SU-DHL-6 (cell line): ENCODE measurements around the gene CLPX.

ENCODE experiments used
- H2AFZ ChIP-seq: fragments of 200-600 bp; sonication (generic); 2 replicates; pipeline ENCODE4 v1.6.1; 2014; ENCODE audit warnings: low read depth, mild to moderate bottlenecking, moderate library complexity, mixed read lengths, antibody characterized with exemption, low read length; ENCODE audit not compliant: severe bottlenecking
- H3F3A ChIP-seq: fragments of 200-600 bp; shearing (Covaris generic); 2 replicates; pipeline ENCODE4 v1.6.0; 2016; ENCODE audit warnings: antibody characterized with exemption, mild to moderate bottlenecking; ENCODE audit not compliant: insufficient read depth
- H3K27ac ChIP-seq: fragments of 200-600 bp; sonication (generic); 2 replicates; pipeline ENCODE4 v1.5.1; 2016; ENCODE audit warnings: low read depth, mild to moderate bottlenecking, low read length, moderate library complexity, mixed read lengths
- H3K27me3 ChIP-seq: fragments of 200-600 bp; sonication (generic), shearing (Covaris generic); 2 replicates; pipeline ENCODE4 v1.6.0; 2014; ENCODE audit warnings: mild to moderate bottlenecking, low read length
- H3K36me3 ChIP-seq: fragments of 200-600 bp; sonication (generic); 2 replicates; pipeline ENCODE4 v1.6.1; 2014; ENCODE audit warnings: mild to moderate bottlenecking, low read length, mixed read lengths
- H3K4me2 ChIP-seq: fragments of 300-600, 200-600 bp; shearing (Covaris generic), sonication (generic); 2 replicates; pipeline ENCODE4 v1.6.0; 2014; ENCODE audit warnings: low read length, low read depth, mild to moderate bottlenecking; ENCODE audit not compliant: poor library complexity, severe bottlenecking
- H3K4me3 ChIP-seq: fragments of 200-600 bp; sonication (generic); 2 replicates; pipeline ENCODE4 v1.5.1; 2014; ENCODE audit warnings: antibody characterized with exemption, low read length, mild to moderate bottlenecking, mixed read lengths; ENCODE audit not compliant: insufficient read depth, poor library complexity, severe bottlenecking
- H3K79me2 ChIP-seq: fragments of 200-600 bp; sonication (generic); 2 replicates; pipeline ENCODE4 v1.6.1; 2014; ENCODE audit warnings: mild to moderate bottlenecking, low read length, moderate library complexity; ENCODE audit not compliant: insufficient read depth
- H3K9ac ChIP-seq: fragments of 200-600 bp; sonication (generic); 2 replicates; pipeline ENCODE4 v1.7.0; 2014; ENCODE audit warnings: mild to moderate bottlenecking, low read length
- H3K9me2 ChIP-seq: fragments of 200-600 bp; sonication (generic); replicated peaks from 2 replicates; pipeline ENCODE4 v1.6.1; 2014; ENCODE audit warnings: low read length; ENCODE audit not compliant: insufficient read depth
- H3K9me3 ChIP-seq: fragments of 200-600 bp; sonication (generic); 2 replicates; pipeline ENCODE4 v1.6.1; 2014; ENCODE audit warnings: low read length, mixed read lengths; ENCODE audit not compliant: insufficient read depth
- H4K20me1 ChIP-seq: fragments of 200-600 bp; sonication (generic); 2 replicates; pipeline ENCODE4 v1.6.1; 2014; ENCODE audit warnings: low read depth, mild to moderate bottlenecking, antibody characterized with exemption, low read length, moderate library complexity, mixed read lengths
- EZH2phosphoT487 ChIP-seq: fragments of 200-600 bp; sonication (generic), shearing (Covaris generic); conservative IDR thresholded peaks from 2 replicates; pipeline ENCODE4 v1.6.1; 2018; ENCODE audit warnings: mild to moderate bottlenecking, antibody characterized with exemption, low read length, moderate library complexity, mixed read lengths
- TF ChIP-seq, protein P1 (sequence below): fragments of 200-600 bp; sonication (generic); IDR thresholded peaks from one replicate; pipeline ENCODE4 v1.5.1; 2017; ENCODE audit warnings: antibody characterized with exemption, mild to moderate bottlenecking, low read length, moderate library complexity; ENCODE audit not compliant: insufficient read depth, poor library complexity, severe bottlenecking

Gene CLPX

DNA sequence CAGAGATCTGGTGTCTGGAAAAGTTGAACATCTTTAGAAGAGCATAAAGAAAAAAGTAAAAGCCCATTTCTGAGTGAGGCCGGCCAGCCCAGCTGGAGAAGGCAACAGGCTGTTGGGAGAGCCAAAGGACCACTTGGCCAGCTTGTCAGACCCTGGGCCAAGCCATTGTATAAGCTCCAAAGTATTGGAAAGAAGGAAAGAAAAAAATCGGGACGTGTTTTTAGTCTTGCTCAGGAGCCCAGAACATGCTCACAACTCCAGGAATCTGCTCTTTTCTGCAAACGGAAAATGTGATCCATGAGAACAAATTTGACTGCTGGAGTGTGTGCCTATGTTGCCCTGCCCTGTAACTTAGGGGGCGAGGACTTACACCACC, 10.4 kb upstream of the CLPX start:
- no peak overlapping the region for H3K9ac ChIP-seq
- H2AFZ ChIP-seq: no peak overlapping the region
- no peak overlapping the region for H3K4me2 ChIP-seq
- no peaks in the 10 kb centered on the region for H3K27me3 ChIP-seq
- no peak overlapping the region for H3K27ac ChIP-seq
- H3K79me2 ChIP-seq: no peaks in the 10 kb centered on the region
- no peaks in the 10 kb centered on the region for H3F3A ChIP-seq
- H3K9me2 ChIP-seq: no peaks in the 10 kb centered on the region
- no peaks in the 10 kb centered on the region for H3K36me3 ChIP-seq
- TF ChIP-seq EZH2phosphoT487: no peak
- TF ChIP-seq, protein P1, sequence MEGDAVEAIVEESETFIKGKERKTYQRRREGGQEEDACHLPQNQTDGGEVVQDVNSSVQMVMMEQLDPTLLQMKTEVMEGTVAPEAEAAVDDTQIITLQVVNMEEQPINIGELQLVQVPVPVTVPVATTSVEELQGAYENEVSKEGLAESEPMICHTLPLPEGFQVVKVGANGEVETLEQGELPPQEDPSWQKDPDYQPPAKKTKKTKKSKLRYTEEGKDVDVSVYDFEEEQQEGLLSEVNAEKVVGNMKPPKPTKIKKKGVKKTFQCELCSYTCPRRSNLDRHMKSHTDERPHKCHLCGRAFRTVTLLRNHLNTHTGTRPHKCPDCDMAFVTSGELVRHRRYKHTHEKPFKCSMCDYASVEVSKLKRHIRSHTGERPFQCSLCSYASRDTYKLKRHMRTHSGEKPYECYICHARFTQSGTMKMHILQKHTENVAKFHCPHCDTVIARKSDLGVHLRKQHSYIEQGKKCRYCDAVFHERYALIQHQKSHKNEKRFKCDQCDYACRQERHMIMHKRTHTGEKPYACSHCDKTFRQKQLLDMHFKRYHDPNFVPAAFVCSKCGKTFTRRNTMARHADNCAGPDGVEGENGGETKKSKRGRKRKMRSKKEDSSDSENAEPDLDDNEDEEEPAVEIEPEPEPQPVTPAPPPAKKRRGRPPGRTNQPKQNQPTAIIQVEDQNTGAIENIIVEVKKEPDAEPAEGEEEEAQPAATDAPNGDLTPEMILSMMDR: no peak
- no peak overlapping the region for H3K4me3 ChIP-seq
- no peaks in the 10 kb centered on the region for H3K9me3 ChIP-seq
- no peaks in the 10 kb centered on the region for H4K20me1 ChIP-seq

DNA sequence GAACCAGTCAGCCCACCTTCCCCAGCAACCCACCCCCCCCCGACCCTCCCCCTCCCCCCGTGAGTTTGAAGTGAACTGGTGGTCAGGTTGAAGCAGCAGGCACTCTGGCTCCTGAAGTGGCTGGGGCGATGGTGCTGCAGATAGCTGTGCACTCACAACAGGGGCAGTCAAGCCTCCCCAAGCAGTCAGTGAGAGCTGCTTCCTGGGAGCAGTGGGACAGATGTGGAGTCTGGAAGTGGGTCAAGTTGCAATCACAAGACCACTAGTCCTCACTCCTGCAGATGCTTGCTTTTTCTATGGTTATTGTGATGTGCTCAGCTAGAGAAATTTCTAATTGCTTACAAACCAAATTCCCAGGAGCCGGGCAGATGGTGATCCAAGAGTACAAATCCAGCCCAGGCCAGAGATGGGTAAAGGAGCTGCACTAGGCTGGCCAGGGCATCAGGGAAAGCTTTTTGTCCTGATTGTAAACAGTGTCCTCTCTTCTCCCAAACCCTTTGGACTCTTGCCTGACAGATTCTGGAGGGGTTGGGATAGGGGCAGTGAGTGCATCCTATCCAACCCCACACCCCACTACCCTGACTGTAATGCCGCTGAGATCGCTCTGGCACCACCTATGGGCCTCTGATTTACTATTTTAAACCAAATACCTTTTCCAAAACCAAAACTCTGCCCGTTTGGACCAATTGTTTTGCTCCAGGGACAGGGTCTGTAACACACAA, 9.8 kb upstream of the CLPX start:
- TF ChIP-seq, protein P1: no peak
- no peak for TF ChIP-seq EZH2phosphoT487
- Histone ChIP-seq H3K4me2 (no peak overlapping the region), H3K27ac (no peak overlapping the region), H3K27me3 (no peaks in the 10 kb centered on the region), H3F3A (no peaks in the 10 kb centered on the region), H3K36me3 (no peaks in the 10 kb centered on the region), H2AFZ (no peak overlapping the region), H3K9ac (no peak overlapping the region), H3K4me3 (no peak overlapping the region), H3K79me2 (no peaks in the 10 kb centered on the region), H3K9me2 (no peaks in the 10 kb centered on the region), H3K9me3 (no peaks in the 10 kb centered on the region), H4K20me1 (no peaks in the 10 kb centered on the region)

DNA sequence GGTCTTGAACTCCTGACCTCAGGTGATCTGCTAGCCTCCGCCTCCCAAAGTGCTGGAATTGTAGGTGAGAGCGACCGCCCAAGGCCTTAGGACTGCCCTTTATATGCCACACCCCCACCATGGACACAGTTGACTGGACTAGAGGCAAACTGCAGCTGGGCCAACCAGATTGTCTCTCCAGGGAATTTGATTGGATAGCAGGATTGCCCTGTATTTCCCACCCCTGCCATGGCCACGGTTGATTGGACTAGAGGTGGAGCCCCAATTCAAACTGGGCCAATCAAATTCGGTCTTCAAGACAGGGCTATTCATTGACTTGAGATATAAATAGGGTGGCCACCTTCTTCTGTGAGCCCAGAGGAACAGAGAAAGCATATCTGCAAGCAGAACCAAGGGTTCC, 6.9 kb upstream of the CLPX start:
- H2AFZ ChIP-seq: no peak overlapping the region
- no peaks in the 10 kb centered on the region for H3K27me3 ChIP-seq
- H4K20me1 ChIP-seq: no peaks in the 10 kb centered on the region
- H3K9me3 ChIP-seq: no peaks in the 10 kb centered on the region
- no peak overlapping the region for H3K4me3 ChIP-seq
- no peak for TF ChIP-seq EZH2phosphoT487
- TF ChIP-seq, protein P1: no peak
- H3K27ac ChIP-seq: no peak overlapping the region
- H3K36me3 ChIP-seq: no peaks in the 10 kb centered on the region
- H3K4me2 ChIP-seq: no peak overlapping the region
- no peak overlapping the region for H3K9ac ChIP-seq
- no peaks in the 10 kb centered on the region for H3K9me2 ChIP-seq
- no peaks in the 10 kb centered on the region for H3F3A ChIP-seq
- no peaks in the 10 kb centered on the region for H3K79me2 ChIP-seq
